ENCODE results near the gene SRPK2.
"Not testable (repeated sequence)": the region's sequence is repeated elsewhere in the genome, so short reads cannot be mapped to it uniquely, and the experiment has no call there.

The SRPK2 gene

GRCh38 chr7:105376908-105377533 lies 11.7 kb downstream of the SRPK2 start:
- FAIRE-seq, result no peak

GRCh38 chr7:105369944-105370343 lies 18.8 kb downstream of the SRPK2 start:
- no peak for FAIRE-seq

GRCh38 chr7:105367458-105367857 lies 21.3 kb downstream of the SRPK2 start:
- no peak for FAIRE-seq

GRCh38 chr7:105365541-105366534 lies 22.9 kb downstream of the SRPK2 start:
- FAIRE-seq, result no peak

GRCh38 chr7:105364684-105365083 lies 24.0 kb downstream of the SRPK2 start:
- no peak for FAIRE-seq

DNA sequence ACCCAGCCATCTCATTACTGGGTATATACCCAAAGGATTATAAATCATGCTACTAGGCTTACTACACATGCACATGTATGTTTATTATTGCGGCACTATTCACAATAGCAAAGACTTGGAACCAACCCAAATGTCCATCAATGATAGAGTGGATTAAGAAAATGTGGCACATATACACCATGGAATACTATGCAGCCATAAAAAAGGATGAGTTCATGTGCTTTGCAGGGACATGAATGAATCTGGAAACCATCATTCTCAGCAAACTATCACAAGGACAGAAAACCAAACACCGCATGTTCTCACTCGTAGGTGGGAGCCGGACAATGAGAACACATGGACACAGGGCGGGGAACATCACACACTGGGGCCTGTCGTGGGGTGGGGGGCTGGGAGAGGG lies 25.1 kb downstream of the SRPK2 start:
- not testable (repeated sequence) for FAIRE-seq

- not testable (repeated sequence) for FAIRE-seq
These were observed 26.0 kb downstream of the SRPK2 start for GRCh38 chr7:105362685-105363084.

- not testable (repeated sequence) for FAIRE-seq
These were observed 26.7 kb downstream of the SRPK2 start for GRCh38 chr7:105361995-105362394.

GRCh38 chr7:105360149-105360548 lies 28.6 kb downstream of the SRPK2 start:
- not testable (repeated sequence) for FAIRE-seq

DNA sequence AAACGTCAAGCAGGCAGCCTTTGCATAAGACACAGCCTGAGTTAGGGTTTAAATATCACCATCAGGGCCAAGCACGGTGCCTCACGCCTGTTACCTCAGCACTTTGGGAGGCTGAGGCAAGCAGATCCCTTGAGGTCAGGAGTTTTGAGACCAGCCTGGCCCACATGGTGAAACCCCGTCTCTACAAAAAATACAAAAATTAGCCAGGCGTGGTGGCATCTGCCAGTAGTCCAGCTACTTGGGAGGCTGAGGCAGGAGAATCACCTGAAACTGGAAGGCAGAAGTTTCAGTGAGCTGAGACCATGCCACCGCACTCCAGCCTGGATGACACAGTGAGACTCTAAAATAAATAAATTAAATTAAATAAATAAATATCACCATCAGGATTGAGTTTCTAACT lies 33.0 kb downstream of the SRPK2 start:
- no peak for FAIRE-seq

DNA sequence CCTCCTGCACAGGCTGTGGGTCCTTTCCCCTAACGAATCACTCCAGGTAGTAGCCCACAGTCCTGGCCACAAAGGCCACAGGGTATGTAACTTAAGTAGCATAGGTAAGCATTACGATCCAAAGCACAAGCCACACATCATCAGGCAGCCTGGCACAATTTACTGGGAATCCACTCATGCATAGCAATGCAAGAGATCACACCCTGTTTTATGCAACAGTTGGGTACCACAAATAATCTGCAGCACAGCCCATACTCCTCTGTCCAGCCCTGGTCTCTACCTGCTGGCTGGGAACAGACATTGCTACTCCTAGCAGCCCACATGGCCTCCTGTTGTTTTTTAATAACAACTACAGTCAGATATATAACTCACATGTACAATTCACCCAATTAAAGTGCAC lies 34.3 kb downstream of the SRPK2 start:
- no peak for FAIRE-seq

DNA sequence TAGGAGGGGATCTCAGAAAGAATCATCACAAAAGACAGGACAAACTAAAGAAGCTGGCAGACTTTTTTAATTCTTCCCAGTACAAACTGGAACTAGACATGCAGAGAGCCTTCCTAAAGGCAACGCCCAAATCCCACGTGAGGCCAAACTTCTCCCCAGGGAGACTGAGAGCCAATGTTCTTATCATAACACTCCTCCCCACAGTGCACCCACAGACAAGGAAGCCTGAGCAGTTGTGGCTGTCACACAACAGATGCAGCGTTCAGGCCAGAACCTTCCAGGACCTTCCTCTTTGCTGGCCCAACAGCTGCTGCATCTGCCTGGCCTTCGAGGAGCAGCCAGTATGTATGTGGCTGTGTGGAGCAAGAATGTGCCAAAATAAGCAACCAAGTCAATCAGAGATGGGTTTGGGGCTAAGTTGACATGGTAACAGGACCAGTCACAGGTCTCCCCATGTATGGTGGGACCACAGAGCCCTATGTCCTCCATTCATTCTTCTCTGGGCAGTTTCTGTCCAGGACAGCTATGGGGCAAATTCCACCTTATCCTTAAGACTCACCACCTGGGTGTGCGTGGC lies 34.9 kb downstream of the SRPK2 start:
- no peak for FAIRE-seq

DNA sequence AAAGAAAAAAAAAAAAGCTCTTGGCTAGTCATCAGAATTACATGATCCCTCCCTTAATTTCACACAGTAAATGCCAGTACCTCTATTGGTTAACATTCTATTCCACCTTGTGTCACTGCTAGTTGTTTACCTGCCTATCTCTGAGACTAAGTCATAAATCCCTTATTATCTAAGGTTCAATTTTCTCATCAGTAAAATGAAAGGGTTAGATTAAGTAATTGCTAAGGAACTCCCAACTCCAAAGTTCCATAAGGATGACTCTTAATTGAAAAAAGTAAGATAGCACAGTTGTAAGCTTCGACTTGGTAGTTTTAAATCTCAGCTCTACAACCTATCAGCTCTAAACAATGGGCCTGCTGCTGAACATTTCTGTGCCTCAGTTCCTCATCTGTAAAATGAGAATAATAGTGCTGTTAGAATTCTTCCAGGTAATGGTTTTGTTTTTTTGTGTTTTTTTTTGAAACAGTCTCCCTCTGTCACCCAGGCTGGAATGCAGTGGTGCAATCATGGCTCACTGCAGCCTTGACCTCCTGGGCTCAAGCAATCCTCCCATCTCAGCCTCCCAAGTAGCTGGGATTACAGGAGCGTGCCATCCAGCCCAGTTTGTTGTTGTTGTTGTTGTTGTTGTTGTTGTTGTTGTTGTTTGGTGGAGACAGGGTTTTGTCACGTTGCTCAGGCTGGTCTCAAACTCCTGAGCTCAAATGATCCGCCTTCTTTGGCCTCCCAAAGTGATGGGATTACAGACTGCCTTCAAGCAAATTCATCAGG lies 35.6 kb downstream of the SRPK2 start:
- no peak for FAIRE-seq

GRCh38 chr7:105352018-105352612 lies 36.6 kb downstream of the SRPK2 start:
- no peak for FAIRE-seq

GRCh38 chr7:105350906-105351305 lies 37.8 kb downstream of the SRPK2 start:
- FAIRE-seq, result no peak

DNA sequence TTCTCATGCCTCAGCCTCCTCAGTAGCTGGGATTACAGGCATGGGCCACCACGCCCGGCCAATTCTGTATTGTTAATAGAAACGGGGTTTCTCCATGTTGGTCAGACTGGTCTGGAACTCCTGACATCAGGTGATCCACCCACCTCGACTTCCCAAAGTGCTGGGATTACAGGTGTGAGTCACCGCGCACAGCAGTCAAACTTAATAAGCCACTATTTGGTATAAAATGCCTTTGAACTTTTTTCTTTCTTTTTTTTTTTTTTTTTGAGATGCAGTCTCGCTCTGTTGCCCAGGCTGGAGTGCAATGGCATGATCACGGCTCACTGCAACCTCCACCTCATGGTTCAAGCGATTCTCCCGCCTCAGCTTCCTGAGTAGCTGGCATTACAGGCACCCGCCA lies 40.5 kb downstream of the SRPK2 start:
- not testable (repeated sequence) for FAIRE-seq

GRCh38 chr7:105346593-105347322 lies 42.0 kb downstream of the SRPK2 start:
- FAIRE-seq, result no peak

- FAIRE-seq, result no peak
These were observed 42.6 kb downstream of the SRPK2 start for GRCh38 chr7:105346138-105346537.

DNA sequence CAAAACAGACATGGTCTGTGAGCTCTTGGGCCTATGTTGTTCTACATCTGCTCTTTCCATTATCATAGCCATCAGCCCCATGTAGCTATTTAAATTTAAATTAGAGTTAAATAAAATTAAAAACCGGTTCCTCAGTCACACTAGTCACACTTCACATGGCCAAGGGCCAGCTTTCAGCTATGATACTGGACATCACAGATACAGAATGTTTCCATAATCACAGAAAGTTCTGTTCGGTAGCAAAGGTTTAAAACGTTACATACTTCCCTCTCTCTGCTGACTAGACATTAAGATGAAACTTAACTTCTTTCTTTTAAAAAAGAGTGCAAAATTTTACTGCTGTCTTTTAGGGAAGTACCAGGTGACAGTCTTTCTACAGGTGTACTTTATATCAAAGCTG lies 43.0 kb downstream of the SRPK2 start:
- no peak for FAIRE-seq

DNA sequence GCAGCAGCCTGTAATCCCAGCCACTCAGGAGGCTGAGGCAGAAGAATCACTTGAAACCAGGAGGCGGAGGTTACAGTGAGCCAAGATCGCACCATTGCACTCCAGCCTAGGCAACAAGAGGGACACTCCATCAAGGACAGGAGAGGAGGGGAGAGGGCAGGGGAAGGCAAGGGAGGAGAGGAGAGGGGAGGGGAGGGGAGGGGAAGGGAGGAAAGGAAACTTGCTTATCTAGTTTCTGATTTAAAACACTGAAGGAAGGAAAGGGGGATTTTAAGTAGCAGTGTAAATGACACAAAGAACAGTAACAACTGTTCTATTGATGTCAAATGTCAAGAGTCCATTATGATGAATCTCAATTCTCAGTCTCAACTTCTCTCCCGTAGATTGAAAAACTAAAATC lies 43.7 kb downstream of the SRPK2 start:
- no peak for FAIRE-seq

All from endometrium (tissue), 2 donors.